ENCODE results near the gene NAXE.
"Not testable (repeated sequence)": the region's sequence is repeated elsewhere in the genome, so short reads cannot be mapped to it uniquely, and the experiment has no call there.

Gene NAXE

GRCh38 chr1:156594190-156594589, 2.6 kb downstream of the NAXE start:
- no peak for DNase-seq

GRCh38 chr1:156595016-156595415, 3.4 kb downstream of the NAXE start:
- DNase-seq: no peak

- no peak for DNase-seq
Observed at GRCh38 chr1:156596426-156596825, 4.8 kb downstream of the NAXE start.

GRCh38 chr1:156598125-156598524, 6.5 kb downstream of the NAXE start:
- DNase-seq: no peak

- no peak for DNase-seq
Observed at GRCh38 chr1:156598731-156599432, 7.3 kb downstream of the NAXE start.

- no peak for DNase-seq
Observed at GRCh38 chr1:156599811-156600210, 8.2 kb downstream of the NAXE start.

GRCh38 chr1:156600733-156601121, 9.2 kb downstream of the NAXE start:
- DNase-seq: no peak

GRCh38 chr1:156601122-156601830, 9.7 kb downstream of the NAXE start, which contains the start of gene GPATCH4:
Gene GPATCH4, minus strand, starts transcription at chr1:156601479.
- DNase-seq: peak; percentile 78

GRCh38 chr1:156601892-156602291, 10.3 kb downstream of the NAXE start:
- DNase-seq: no peak

- no peak for DNase-seq
Observed at GRCh38 chr1:156602557-156602993, 11.0 kb downstream of the NAXE start.

- not testable (repeated sequence) for DNase-seq
Observed at GRCh38 chr1:156607344-156607743, 15.8 kb downstream of the NAXE start.

GRCh38 chr1:156608036-156608674, 16.6 kb downstream of the NAXE start:
- DNase-seq: peak; percentile 71

GRCh38 chr1:156608981-156609380, 17.4 kb downstream of the NAXE start:
- DNase-seq: peak; percentile 71

- not testable (repeated sequence) for DNase-seq
Observed at GRCh38 chr1:156610072-156610471, 18.5 kb downstream of the NAXE start.

- DNase-seq: no peak
Observed at GRCh38 chr1:156612666-156613065, 21.1 kb downstream of the NAXE start.

- DNase-seq: no peak
Observed at GRCh38 chr1:156615946-156616345, 24.4 kb downstream of the NAXE start.

- peak; percentile 52 for DNase-seq
Observed at GRCh38 chr1:156616463-156616862, 24.9 kb downstream of the NAXE start.

GRCh38 chr1:156618853-156619581, 27.4 kb downstream of the NAXE start, which contains the start of gene HAPLN2:
Gene HAPLN2, plus strand, starts transcription at chr1:156619415. Its CDS starts 4,076 bp downstream, at chr1:156623491.
- DNase-seq: no peak

GRCh38 chr1:156619582-156619955, 28.0 kb downstream of the NAXE start:
- no peak for DNase-seq

- no peak for DNase-seq
Observed at GRCh38 chr1:156622581-156623297, 31.2 kb downstream of the NAXE start.

- DNase-seq: peak; percentile 41
Observed at GRCh38 chr1:156623946-156624813, 32.6 kb downstream of the NAXE start.

All from NCI-H345 (cell line).